IMR-90 (cell line): ENCODE data around the gene ADCY1. TPM values are rescaled to one million over a fixed set of nuclear protein-coding genes. Genes with fewer than 3 reads are reported as not detected.

Experiments
- ATAC-seq: fragments of 200-7000 bp; cut with Tn5 transposase; 2 replicates; pipeline ENCODE4 v1.9.1; 2020; ENCODE audit warnings: low read depth, mild to moderate bottlenecking, moderate library complexity
- Bru-seq: library from RNA; stranded (reverse); fragments of 400-500 nt; gene quantifications from one replicate; lab custom pipeline; 2021; lab: Mats Ljungman, UMichigan
- BruChase-seq, 2 experiments: library from RNA; stranded (reverse); fragments of 400-500 nt; gene quantifications; one replicate each; lab custom pipeline; 2021; lab: Mats Ljungman, UMichigan
- BruUV-seq: library from RNA; stranded (reverse); fragments of 400-500 nt; replicated peaks from 2 replicates; lab custom pipeline; 2021; lab: Mats Ljungman, UMichigan
- CTCF ChIA-PET: fragments of 300-600 bp; formaldehyde crosslinking; extraction: SDS; loops from one replicate; lab custom pipeline; 2021; ENCODE audit warnings: antibody characterized with exemption; lab: Yijun Ruan, JAX
- POLR2A ChIA-PET: fragments of 300-600 bp; sonication (Branson Sonifier 250); formaldehyde crosslinking; loops from one replicate; lab custom pipeline; 2022; ENCODE audit warnings: antibody characterized with exemption; ENCODE audit not compliant: unreplicated experiment; lab: Charles Lee
- DNase-seq: peaks from one replicate; pipeline ENCODE4 v3.0.0; 2013
- H2AFZ ChIP-seq: replicated peaks from 2 replicates; pipeline ENCODE3; 2013; ENCODE audit warnings: low read length, mild to moderate bottlenecking; ENCODE audit not compliant: poor library complexity
- H2AK5ac ChIP-seq: 2 replicates; pipeline ENCODE4 v1.6.1; 2013; ENCODE audit warnings: low read depth, low read length, inconsistent platforms
- H2AK9ac ChIP-seq: replicated peaks from 2 replicates; pipeline ENCODE3; 2013; ENCODE audit warnings: mild to moderate bottlenecking, low read depth, low read length, moderate library complexity; ENCODE audit not compliant: poor library complexity
- H2BK120ac ChIP-seq: 2 replicates; pipeline ENCODE4 v1.6.1; 2013; ENCODE audit warnings: low read depth, low read length, inconsistent platforms
- H2BK15ac ChIP-seq: 3 replicates; pipeline ENCODE4 v1.6.1; 2013; ENCODE audit warnings: low read depth, low read length, inconsistent platforms
- H2BK20ac ChIP-seq: 2 replicates; pipeline ENCODE4 v1.6.1; 2013; ENCODE audit warnings: low read depth, mild to moderate bottlenecking, inconsistent platforms, low read length, moderate library complexity
- H2BK5ac ChIP-seq: 2 replicates; pipeline ENCODE4 v1.6.1; 2013; ENCODE audit warnings: mild to moderate bottlenecking, low read depth, low read length, inconsistent platforms; ENCODE audit not compliant: poor library complexity, severe bottlenecking
- H3K14ac ChIP-seq: replicated peaks from 2 replicates; pipeline ENCODE4 v1.6.1; 2013; ENCODE audit warnings: low read depth, low read length, inconsistent platforms
- H3K18ac ChIP-seq: 2 replicates; pipeline ENCODE4 v1.6.1; 2013; ENCODE audit warnings: low read depth, low read length, control low read depth
- H3K23ac ChIP-seq: 2 replicates; pipeline ENCODE4 v1.6.1; 2013; ENCODE audit warnings: low read depth, low read length, inconsistent platforms
- H3K27ac ChIP-seq: 2 replicates; pipeline ENCODE4 v1.5.1; 2013; ENCODE audit warnings: mild to moderate bottlenecking, control low read depth, low read length; ENCODE audit not compliant: insufficient read depth
- H3K27me3 ChIP-seq: 2 replicates; pipeline ENCODE4 v1.6.1; 2013; ENCODE audit warnings: low read length; ENCODE audit not compliant: control insufficient read depth, insufficient read depth
- H3K36me3 ChIP-seq: 2 replicates; pipeline ENCODE4 v1.6.1; 2013; ENCODE audit warnings: low read length, mixed read lengths; ENCODE audit not compliant: control insufficient read depth, insufficient read depth
- H3K4ac ChIP-seq: 2 replicates; pipeline ENCODE4 v1.6.1; 2013; ENCODE audit warnings: low read depth, low read length, inconsistent platforms
- H3K4me1 ChIP-seq: 2 replicates; pipeline ENCODE4 v1.6.1; 2013; ENCODE audit warnings: low read length, mixed read lengths; ENCODE audit not compliant: control insufficient read depth, insufficient read depth
- H3K4me2 ChIP-seq: 2 replicates; pipeline ENCODE4 v1.6.1; 2013; ENCODE audit warnings: low read depth, mild to moderate bottlenecking, control low read depth, low read length, moderate library complexity
- H3K4me3 ChIP-seq: 2 replicates; pipeline ENCODE4 v1.5.1; 2013; ENCODE audit warnings: low read depth, mild to moderate bottlenecking, control low read depth, low read length, moderate library complexity; ENCODE audit not compliant: insufficient read depth
- H3K56ac ChIP-seq: 2 replicates; pipeline ENCODE4 v1.6.1; 2013; ENCODE audit warnings: low read length, inconsistent platforms; ENCODE audit not compliant: insufficient read depth; ENCODE audit errors: extremely low read depth
- H3K79me1 ChIP-seq, 2 experiments: 2 replicates each; pipeline ENCODE4 v1.6.1; 2013; ENCODE audit warnings: low read length in 2 of 2, inconsistent platforms in 1 of 2, low read depth in 1 of 2
- H3K9ac ChIP-seq: 2 replicates; pipeline ENCODE4 v1.6.1; 2013; ENCODE audit warnings: low read depth, low read length, control low read depth
- H3K9me1 ChIP-seq: 2 replicates; pipeline ENCODE4 v1.6.1; 2013; ENCODE audit warnings: low read length, inconsistent platforms; ENCODE audit not compliant: insufficient read depth
- H3K9me3 ChIP-seq: 2 replicates; pipeline ENCODE4 v1.6.1; 2013; ENCODE audit warnings: low read length; ENCODE audit not compliant: control insufficient read depth, insufficient read depth
- H4K20me1 ChIP-seq: 2 replicates; pipeline ENCODE4 v1.6.1; 2013; ENCODE audit warnings: low read length, inconsistent platforms; ENCODE audit not compliant: insufficient read depth
- H4K5ac ChIP-seq: 2 replicates; pipeline ENCODE4 v1.6.1; 2013; ENCODE audit warnings: mild to moderate bottlenecking, low read depth, low read length, control low read depth
- H4K8ac ChIP-seq, 2 experiments: 2 replicates each; pipeline ENCODE4 v1.6.1; 2013; ENCODE audit warnings: low read depth in 2 of 2, low read length in 2 of 2, control low read depth in 1 of 2, inconsistent platforms in 1 of 2
- H4K91ac ChIP-seq: 2 replicates; pipeline ENCODE4 v1.6.1; 2013; ENCODE audit warnings: low read depth, low read length, inconsistent platforms; ENCODE audit not compliant: insufficient read depth
- CEBPB ChIP-seq: IDR thresholded peaks from 2 replicates; pipeline ENCODE4 v1.6.1; 2012; ENCODE audit warnings: low read depth, low read length, improper control_type of control experiment
- CHD1 ChIP-seq: IDR thresholded peaks from 2 replicates; pipeline ENCODE4 v1.6.1; 2012; ENCODE audit warnings: low read depth, low read length, improper control_type of control experiment
- CTCF ChIP-seq: conservative IDR thresholded peaks from 2 replicates; pipeline ENCODE4 v1.5.1; 2012; ENCODE audit warnings: mild to moderate bottlenecking, low read depth, low read length, improper control_type of control experiment
- ELK1 ChIP-seq: fragments of 150-350 bp; IDR thresholded peaks from 2 replicates; pipeline ENCODE4 v1.6.1; 2016; ENCODE audit warnings: low read depth, mild to moderate bottlenecking, low read length, moderate library complexity, borderline replicate concordance
- FOS ChIP-seq: fragments of 150-350 bp; IDR thresholded peaks from 2 replicates; pipeline ENCODE4 v1.6.1; 2016; ENCODE audit warnings: low read depth, low read length
- MAFK ChIP-seq: IDR thresholded peaks from 2 replicates; pipeline ENCODE4 v1.6.1; 2012; ENCODE audit warnings: low read depth, low read length, improper control_type of control experiment
- MAZ ChIP-seq: IDR thresholded peaks from 2 replicates; pipeline ENCODE4 v1.6.1; 2012; ENCODE audit warnings: low read depth, mild to moderate bottlenecking, low read length, improper control_type of control experiment, moderate library complexity, borderline replicate concordance
- MXI1 ChIP-seq: IDR thresholded peaks from 2 replicates; pipeline ENCODE4 v1.6.1; 2012; ENCODE audit warnings: low read depth, mild to moderate bottlenecking, low read length, moderate library complexity, borderline replicate concordance
- NFE2L2 ChIP-seq: fragments of 150-350 bp; IDR thresholded peaks from 2 replicates; pipeline ENCODE4 v1.6.1; 2016; ENCODE audit warnings: low read depth, mild to moderate bottlenecking, low read length
- POLR2A ChIP-seq: IDR thresholded peaks from 2 replicates; pipeline ENCODE4 v1.6.1; 2012; ENCODE audit warnings: mild to moderate bottlenecking, low read depth, low read length
- RCOR1 ChIP-seq: IDR thresholded peaks from 2 replicates; pipeline ENCODE4 v1.6.1; 2012; ENCODE audit warnings: mild to moderate bottlenecking, low read length, improper control_type of control experiment; ENCODE audit not compliant: insufficient replicate concordance
- RFX5 ChIP-seq: IDR thresholded peaks from 2 replicates; pipeline ENCODE4 v1.8.0; 2012; ENCODE audit warnings: low read depth, mild to moderate bottlenecking, low read length, moderate library complexity
- WGBS, 2 experiments: methylation state at CpG; one replicate each; pipeline versions ENCODE4 v1.1.5 to v1.1.7; 2013; ENCODE audit warnings: missing lambda C conversion rate in 2 of 2; ENCODE audit not compliant: insufficient read length in 1 of 2; ENCODE audit errors: extremely low coverage in 2 of 2; 5-methylcytosine and 5-hydroxymethylcytosine counted together
- dilution Hi-C: fragments of 300-500 bp; cut with HindIII; formaldehyde crosslinking; loops from one replicate; pipeline ENCODE4 v1.14.3; 2018; ENCODE audit warnings: low sequenced_read_pairs; ENCODE audit not compliant: unreplicated experiment
- in situ Hi-C: fragments of 300-500 bp; cut with MboI; formaldehyde crosslinking; loops from 3 replicates; pipeline ENCODE4 v1.14.3; 2019; ENCODE audit warnings: low sequenced_read_pairs, inconsistent platforms, mixed read lengths
- intact Hi-C: fragments of 100-400 bp; cut with micrococcal nuclease; formaldehyde crosslinking; loops from 2 replicates; pipeline ENCODE4 v1.10.0; 2022
- long read RNA-seq: library from polyadenylated mRNA; unstranded; transcript quantifications from one replicate; pipeline ENCODE4 v2.0.0, GENCODE V29; 2021; ENCODE audit not compliant: unreplicated experiment
- polyA plus RNA-seq, 3 experiments: library from polyadenylated mRNA; depleted of rRNA; stranded (reverse); fragments of >200 nt; gene quantifications; 2 replicates each; pipeline ENCODE4 v1.2.3, GENCODE V29; 2012; ENCODE audit warnings: low replicate concordance in 1 of 3
- total RNA-seq: library from RNA; depleted of rRNA; stranded (reverse); fragments of >200 nt; gene quantifications from 2 replicates; pipeline ENCODE4 v1.2.3, GENCODE V29; 2012; rRNA removed
- TF ChIP-seq, protein P1 (sequence below): fragments of 150-350 bp; IDR thresholded peaks from 2 replicates; pipeline ENCODE4 v1.6.1; 2017; ENCODE audit warnings: mild to moderate bottlenecking, antibody characterized with exemption, low read length, low read depth

The ADCY1 gene
- 0.18 and 0.28 TPM in 2 replicates for total RNA-seq
- polyA plus RNA-seq (2012; rRNA removed), result 0.24 and 0.30 TPM in 2 replicates
- polyA plus RNA-seq (2012; cell fraction: cytosol; rRNA removed), result 0.19 and 0.30 TPM in 2 replicates
- 0.05 and 0.11 TPM in 2 replicates for polyA plus RNA-seq (2012; cell fraction: nucleus; rRNA removed; ENCODE audit: low replicate concordance)
- Bru-seq, nascent RNA, result percentile 16 among the genes with signal in this experiment
- BruChase-seq, experiment 1, labeled RNA remaining after a 6-hour chase, result percentile 18 among the genes with signal in this experiment
- BruChase-seq, experiment 2, labeled RNA remaining after a 2-hour chase, result percentile 13 among the genes with signal in this experiment
- long read RNA-seq, result 0 reads

- H2AK5ac ChIP-seq, result no peak within 1 kb of the TSS
- H2AFZ ChIP-seq, result peak within 1 kb of the TSS; percentile 84
- intact Hi-C loops, result no loop called here
- no peak within 1 kb of the TSS for H4K5ac ChIP-seq
- no TSS peak for BruUV-seq
- H3K14ac ChIP-seq, result no peak within 1 kb of the TSS
- peak within 1 kb of the TSS; percentile 54 for H3K4me2 ChIP-seq
- peaks cover 2% of the 10 kb centered on the region; the same call in 1 of the 2 replicates for H3K4me1 ChIP-seq
- DNase-seq (no peak), ATAC-seq (peak; percentile 31; the same call in 1 of the 2 replicates)
- ChIA-PET POLR2A (no interaction called here), CTCF (no interaction called here)
- peaks cover 56% of the 10 kb centered on the region for H3K27me3 ChIP-seq
- H2AK9ac ChIP-seq, result no peak within 1 kb of the TSS
- no peak within 1 kb of the TSS for H2BK20ac ChIP-seq
- no peak within 1 kb of the TSS for H3K18ac ChIP-seq
- no peaks in the 10 kb centered on the region for H3K9me1 ChIP-seq
- no peak within 1 kb of the TSS for H3K4ac ChIP-seq
- H4K20me1 ChIP-seq, result no peaks in the 10 kb centered on the region
- H3K4me3 ChIP-seq, result peak within 1 kb of the TSS; percentile 35
- H2BK15ac ChIP-seq, result no peak within 1 kb of the TSS
- 7% methylated on average over 25 of the region's 74 CpGs; no CpG with 5 or more reads in 1 of the 2 experiments for WGBS, 2 experiments
- H3K9ac ChIP-seq, result no peak within 1 kb of the TSS
- H3K79me1 ChIP-seq, result no peaks in the 10 kb centered on the region
- H3K23ac ChIP-seq, result no peak within 1 kb of the TSS
- H3K9me3 ChIP-seq, result no peaks in the 10 kb centered on the region; the same call in 1 of the 2 replicates
- in situ Hi-C loops, result no loop called here
- dilution Hi-C loops, result no loop called here
- H3K36me3 ChIP-seq, result no peaks in the 10 kb centered on the region
- no peak within 1 kb of the TSS for H4K91ac ChIP-seq
- H2BK120ac ChIP-seq, result no peak within 1 kb of the TSS
- H3K56ac ChIP-seq, result no peak within 1 kb of the TSS
- H3K27ac ChIP-seq, result no peak within 1 kb of the TSS
- no peak within 1 kb of the TSS for H2BK5ac ChIP-seq
- H4K8ac ChIP-seq, result no peak within 1 kb of the TSS
- TF ChIP-seq RFX5 (no peak), NFE2L2 (no peak), FOS (no peak), MAZ (no peak), POLR2A (no peak), ELK1 (no peak), CEBPB (no peak), CTCF (no peak), CHD1 (no peak), MAFK (no peak), RCOR1 (no peak), MXI1 (no peak)
- TF ChIP-seq, protein P1, sequence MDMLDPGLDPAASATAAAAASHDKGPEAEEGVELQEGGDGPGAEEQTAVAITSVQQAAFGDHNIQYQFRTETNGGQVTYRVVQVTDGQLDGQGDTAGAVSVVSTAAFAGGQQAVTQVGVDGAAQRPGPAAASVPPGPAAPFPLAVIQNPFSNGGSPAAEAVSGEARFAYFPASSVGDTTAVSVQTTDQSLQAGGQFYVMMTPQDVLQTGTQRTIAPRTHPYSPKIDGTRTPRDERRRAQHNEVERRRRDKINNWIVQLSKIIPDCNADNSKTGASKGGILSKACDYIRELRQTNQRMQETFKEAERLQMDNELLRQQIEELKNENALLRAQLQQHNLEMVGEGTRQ, result no peak
These were observed at the start of gene ADCY1 for GRCh38 chr7:45573661-45574415. ADCY1 (plus strand) TSS chr7:45574368; CDS start chr7:45574544, 176 bp downstream.
